GM19351 (cell line): ENCODE measurements around the gene TMEM63A.
"Not testable (repeated sequence)": the region's sequence is repeated elsewhere in the genome, so short reads cannot be mapped to it uniquely, and the experiment has no call there.

ENCODE experiments used
- ATAC-seq: cut with Tn5 transposase; IDR thresholded peaks from one replicate; pipeline ENCODE4 v1.9.1; 2021; ENCODE audit warnings: mild to moderate bottlenecking, moderate library complexity; ENCODE audit not compliant: unreplicated experiment

TMEM63A gene

DNA sequence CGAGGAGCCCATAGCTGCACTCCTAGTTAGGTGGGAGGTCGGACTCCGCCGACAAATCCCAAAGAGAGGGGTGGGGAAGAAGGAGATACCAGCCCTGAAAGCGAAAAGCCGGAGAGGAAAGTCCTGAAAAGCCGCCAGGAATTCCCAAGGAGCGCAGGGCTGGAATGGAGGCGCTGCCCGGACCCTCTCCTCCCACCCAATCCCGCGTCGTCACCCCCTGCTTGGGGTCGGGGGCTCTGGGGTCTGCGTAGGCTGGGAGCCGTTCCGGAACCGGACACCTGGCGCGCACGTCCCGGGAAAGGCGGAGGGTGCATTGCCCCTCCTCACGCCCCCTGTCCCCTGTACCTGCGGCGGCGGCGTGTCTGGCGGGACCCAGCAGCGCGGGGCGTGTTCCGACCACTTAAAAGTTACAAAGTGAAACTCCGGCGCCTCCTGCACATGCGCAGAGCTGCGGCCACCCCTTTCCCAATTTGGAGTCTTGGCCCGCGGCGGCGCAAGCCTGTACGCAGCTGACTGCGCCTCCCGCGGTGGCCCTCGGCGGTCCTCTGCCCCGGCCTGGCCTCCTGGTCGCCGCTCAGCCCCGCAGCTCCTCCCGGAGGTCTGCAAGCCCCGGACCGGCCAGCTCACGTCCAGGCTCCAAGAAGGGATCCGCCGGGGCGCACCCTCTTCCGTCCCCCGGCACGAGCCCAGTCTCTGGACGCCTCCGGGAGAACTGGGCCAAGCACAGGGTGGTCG lies at the start of gene TMEM63A:
Gene TMEM63A, minus strand, starts transcription at position 422 of the 735 bp plus-strand sequence. CDS start 4,800 bp downstream, outside the sequence.
- peak; percentile 82 for ATAC-seq

DNA sequence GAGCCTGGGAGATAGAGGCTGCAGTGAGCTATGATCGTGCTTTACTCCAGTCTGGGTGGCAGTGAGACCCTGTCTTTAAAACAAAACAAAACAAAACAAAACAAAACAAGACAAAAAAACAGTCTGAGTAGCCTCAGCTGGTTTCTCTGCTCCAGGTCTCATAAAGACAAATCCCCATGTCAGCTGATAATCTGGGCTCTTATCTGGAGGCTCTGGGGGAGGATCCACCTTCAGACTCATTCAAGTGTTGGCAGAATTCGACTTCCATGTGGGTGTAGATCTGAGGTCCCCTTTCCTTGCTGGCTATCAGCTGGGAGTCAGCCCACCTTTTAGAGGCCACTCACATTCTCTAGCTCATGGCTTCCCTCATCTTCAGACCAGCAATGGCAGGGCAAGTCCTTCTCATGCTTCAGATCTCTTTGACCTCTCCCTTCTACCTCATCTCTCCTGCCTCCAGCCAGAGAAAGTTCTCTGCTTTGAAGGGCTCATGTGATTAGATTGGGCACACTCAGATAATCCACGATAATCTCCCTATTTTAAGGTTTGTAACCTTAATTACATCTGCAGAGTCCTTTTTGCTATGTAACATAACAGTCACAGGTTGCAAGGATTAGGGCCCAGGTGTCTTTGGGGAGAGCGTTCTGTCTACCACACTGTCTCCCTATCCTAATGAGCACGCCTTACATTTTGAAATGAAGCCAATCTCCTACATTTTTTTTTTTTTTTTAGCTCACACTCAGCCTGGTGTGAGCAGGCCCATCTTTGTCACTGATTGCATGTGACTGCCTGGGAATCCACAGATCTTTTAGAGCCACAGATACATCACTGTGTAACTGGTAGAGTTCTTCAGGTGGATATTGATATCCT lies 49.3 kb upstream of the TMEM63A start:
- ATAC-seq = no peak

DNA sequence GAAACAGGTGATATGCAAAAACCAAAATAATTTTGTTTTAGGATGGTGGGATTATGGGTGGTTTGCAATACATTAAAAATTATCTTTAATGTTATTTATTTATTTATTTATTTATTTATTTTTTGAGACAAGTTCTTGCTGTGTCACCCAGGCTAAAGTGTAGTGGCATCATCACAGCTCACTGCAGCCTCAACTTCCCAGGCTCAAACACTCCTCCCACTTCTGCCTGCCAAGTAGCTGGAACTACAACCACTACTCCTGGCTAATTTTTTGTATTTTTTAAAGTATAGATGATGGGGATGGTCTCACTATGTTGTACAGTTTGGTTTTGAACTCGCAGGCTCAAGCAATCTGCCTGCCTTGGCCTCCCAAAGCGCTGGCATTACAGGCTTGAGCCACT lies 48.4 kb upstream of the TMEM63A start:
- no peak for ATAC-seq

GRCh38 chr1:225929462-225929861 lies 47.3 kb upstream of the TMEM63A start:
- ATAC-seq = not testable (repeated sequence)

GRCh38 chr1:225928186-225929175 lies 46.3 kb upstream of the TMEM63A start:
- ATAC-seq = no peak

GRCh38 chr1:225926551-225927113 lies 44.5 kb upstream of the TMEM63A start:
- no peak for ATAC-seq

- ATAC-seq = peak; percentile 97
Observed at GRCh38 chr1:225923692-225924555, 41.7 kb upstream of the TMEM63A start, which contains the start of gene PYCR2. PYCR2 (minus strand) TSS chr1:225924250; CDS start chr1:225924110, 140 bp downstream.

GRCh38 chr1:225923381-225923691 lies 41.2 kb upstream of the TMEM63A start:
- ATAC-seq = no peak

- ATAC-seq = no peak
Observed at GRCh38 chr1:225921734-225922709, 39.8 kb upstream of the TMEM63A start.

GRCh38 chr1:225919906-225920305 lies 37.7 kb upstream of the TMEM63A start:
- ATAC-seq = no peak

- ATAC-seq = no peak
Observed at GRCh38 chr1:225918280-225918679, 36.1 kb upstream of the TMEM63A start.

GRCh38 chr1:225917536-225917935 lies 35.4 kb upstream of the TMEM63A start:
- ATAC-seq = no peak

DNA sequence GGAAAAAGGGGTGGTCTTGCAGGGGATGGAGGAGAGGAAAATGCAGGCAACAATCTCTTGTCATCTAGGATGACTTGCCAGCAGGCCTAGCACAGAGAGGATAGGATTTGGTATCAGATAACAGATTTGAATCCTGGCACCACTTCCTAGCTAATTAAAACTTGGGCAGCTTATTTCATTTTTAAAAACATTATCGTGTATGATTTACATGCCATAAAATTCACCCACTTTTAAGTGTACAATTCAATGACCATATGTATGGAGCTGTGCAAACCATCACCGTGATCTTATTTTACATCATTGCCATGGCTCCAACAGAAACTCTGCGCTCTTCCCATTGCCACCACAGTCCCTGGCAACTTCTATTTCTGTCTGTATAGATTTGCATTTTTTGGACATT lies 34.9 kb upstream of the TMEM63A start:
- no peak for ATAC-seq

DNA sequence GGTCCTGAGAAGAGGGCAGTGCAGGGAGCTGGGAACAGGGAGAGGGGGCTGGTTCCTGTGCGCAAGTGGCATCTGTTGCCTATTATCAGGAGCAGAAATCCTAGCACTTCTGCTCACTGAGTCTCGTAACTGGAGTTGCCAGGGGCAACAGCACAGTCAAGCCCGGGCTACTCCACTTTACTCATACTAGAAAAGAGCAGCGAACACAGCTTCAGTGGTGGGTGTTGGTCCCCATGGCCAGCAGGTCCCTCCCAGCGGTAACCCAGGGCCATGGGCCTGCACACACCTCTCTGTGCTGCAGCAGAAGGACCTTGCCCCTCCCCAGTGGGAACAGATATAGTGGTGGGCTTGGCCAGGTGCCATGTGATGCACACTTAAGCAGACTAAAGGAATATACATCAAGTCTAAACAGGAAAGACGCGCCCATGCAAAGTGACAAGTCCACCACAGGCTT lies 33.4 kb upstream of the TMEM63A start:
- no peak for ATAC-seq

GRCh38 chr1:225914947-225915346 lies 32.8 kb upstream of the TMEM63A start:
- ATAC-seq = no peak

DNA sequence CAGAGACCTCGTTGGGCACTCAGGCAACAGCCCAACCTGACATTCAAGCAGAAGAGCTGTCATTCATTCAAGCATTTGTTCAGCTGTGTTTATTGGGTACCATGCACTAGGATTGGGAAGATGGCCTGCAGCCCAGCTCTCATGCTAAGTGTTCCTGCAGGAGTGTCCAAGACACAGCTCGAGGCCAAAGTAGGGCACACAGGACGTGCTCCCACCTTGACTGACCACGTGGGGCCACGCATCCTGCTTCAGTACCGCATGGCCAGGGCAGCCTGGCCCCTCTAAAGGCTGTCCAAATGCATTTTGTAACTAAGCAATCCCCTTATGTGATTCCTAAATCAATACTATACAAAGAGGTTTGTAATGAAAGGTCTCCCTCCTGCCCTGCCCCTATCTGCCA lies 32.2 kb upstream of the TMEM63A start:
- ATAC-seq = no peak

- ATAC-seq = peak; percentile 89
Observed at GRCh38 chr1:225911191-225912130, 29.3 kb upstream of the TMEM63A start.
